MM.1S (cell line): ENCODE data around the gene NCOA1.

Source experiments
- DNase-seq: peaks from one replicate; pipeline ENCODE4 v3.0.0-alpha.2; 2015
- H2AFZ ChIP-seq: fragments of 300-600 bp; sonication (generic); 2 replicates; pipeline ENCODE4 v1.6.0; 2016; ENCODE audit warnings: antibody characterized with exemption, low read length
- H3F3A ChIP-seq: fragments of 300-600 bp; sonication (generic); 2 replicates; pipeline ENCODE4 v1.6.1; 2016; ENCODE audit warnings: mild to moderate bottlenecking, antibody characterized with exemption, low read length, moderate library complexity, mixed read lengths; ENCODE audit not compliant: insufficient read depth
- H3K27ac ChIP-seq: fragments of 300-600 bp; sonication (generic); 2 replicates; pipeline ENCODE4 v1.5.1; 2016; ENCODE audit warnings: mild to moderate bottlenecking, low read length
- H3K27me3 ChIP-seq: fragments of 300-600 bp; sonication (generic); replicated peaks from 2 replicates; pipeline ENCODE4 v1.6.0; 2016; ENCODE audit warnings: low read length; ENCODE audit not compliant: insufficient read depth
- H3K36me3 ChIP-seq: fragments of 300-600 bp; sonication (generic); replicated peaks from 2 replicates; pipeline ENCODE4 v1.6.1; 2016; ENCODE audit warnings: mild to moderate bottlenecking, low read length, mixed read lengths; ENCODE audit not compliant: insufficient read depth
- H3K4me1 ChIP-seq: fragments of 300-600 bp; sonication (generic); 2 replicates; pipeline ENCODE4 v1.6.1; 2016; ENCODE audit warnings: low read length, mixed read lengths
- H3K4me2 ChIP-seq: fragments of 300-600 bp; sonication (generic); 2 replicates; pipeline ENCODE4 v1.6.0; 2016; ENCODE audit warnings: low read depth, low read length
- H3K4me3 ChIP-seq: fragments of 300-600 bp; sonication (generic); 2 replicates; pipeline ENCODE4 v1.5.1; 2016; ENCODE audit warnings: low read length, mixed read lengths
- H3K79me2 ChIP-seq: fragments of 300-600 bp; sonication (generic); 2 replicates; pipeline ENCODE4 v1.6.1; 2016; ENCODE audit warnings: mixed run types, low read length, mixed read lengths
- H3K9ac ChIP-seq: fragments of 300-600 bp; sonication (generic); 2 replicates; pipeline ENCODE4 v1.6.1; 2016; ENCODE audit warnings: low read length, mixed read lengths
- H3K9me2 ChIP-seq: fragments of 300-600 bp; sonication (generic); replicated peaks from 2 replicates; pipeline ENCODE4 v1.6.1; 2016; ENCODE audit warnings: mild to moderate bottlenecking, low read length, mixed read lengths; ENCODE audit not compliant: insufficient read depth
- H3K9me3 ChIP-seq: fragments of 300-600 bp; sonication (generic); replicated peaks from 2 replicates; pipeline ENCODE4 v1.6.1; 2016; ENCODE audit warnings: mild to moderate bottlenecking, low read length, mixed read lengths; ENCODE audit not compliant: insufficient read depth
- H4K20me1 ChIP-seq: fragments of 300-600 bp; sonication (generic); 2 replicates; pipeline ENCODE4 v1.6.1; 2016; ENCODE audit warnings: mild to moderate bottlenecking, low read length, moderate library complexity, mixed read lengths; ENCODE audit not compliant: insufficient read depth
- CTCF ChIP-seq: fragments of 300-600 bp; sonication (generic); IDR thresholded peaks from 2 replicates; pipeline ENCODE4 v1.5.1; 2016; ENCODE audit warnings: antibody characterized with exemption, low read length, mixed read lengths
- EZH2 ChIP-seq: fragments of 300-600 bp; sonication (generic); optimal IDR thresholded peaks from 2 replicates; pipeline ENCODE3; 2017; ENCODE audit warnings: low read depth, mild to moderate bottlenecking, antibody characterized with exemption, low read length, mixed read lengths
- EZH2phosphoT487 ChIP-seq: fragments of 300-600 bp; sonication (generic); IDR thresholded peaks from 2 replicates; pipeline ENCODE4 v1.6.1; 2018; ENCODE audit warnings: antibody characterized with exemption, low read length

The NCOA1 gene

DNA sequence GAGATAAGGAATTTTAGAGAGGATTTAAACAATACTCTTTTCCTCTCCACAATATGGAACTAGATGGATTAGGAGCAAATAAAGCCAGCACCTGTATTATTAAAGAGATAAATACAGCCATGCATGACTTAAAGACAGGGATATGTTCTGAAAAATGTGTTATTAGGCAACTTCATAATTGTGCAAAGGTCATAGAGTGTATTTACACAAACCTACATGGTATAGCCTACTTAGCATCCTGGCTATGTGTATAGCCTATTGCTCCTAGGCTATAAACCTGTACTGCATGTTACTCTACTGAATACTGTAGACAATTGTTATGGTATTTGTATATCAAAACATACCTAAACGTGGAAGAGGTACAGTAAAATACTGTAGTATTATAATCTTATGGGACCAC, 249.1 kb downstream of the NCOA1 start:
- H3K36me3 ChIP-seq = no peaks in the 10 kb centered on the region

DNA sequence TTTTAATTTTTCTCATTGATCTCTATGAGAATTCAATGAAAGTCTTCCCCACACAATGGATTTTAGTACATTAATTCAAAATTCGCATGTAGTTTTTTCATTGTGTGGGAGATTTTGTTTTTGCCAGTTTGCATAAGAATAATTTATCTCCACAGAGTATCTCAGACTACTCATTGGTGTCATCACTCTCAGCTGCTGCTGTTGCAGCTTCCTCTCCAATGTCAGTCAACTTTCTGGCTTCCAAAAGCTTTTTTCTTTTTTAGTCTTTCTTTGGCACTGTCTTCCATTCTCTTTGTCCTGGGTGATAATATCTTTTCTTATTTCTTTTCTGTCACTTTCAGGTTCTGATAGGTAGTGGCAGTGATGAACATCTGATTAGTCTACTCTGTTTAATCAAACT, 251.7 kb downstream of the NCOA1 start:
- Histone ChIP-seq H3K79me2 (no peaks in the 10 kb centered on the region), H3K4me1 (no peaks in the 10 kb centered on the region), H4K20me1 (no peaks in the 10 kb centered on the region), H3K9me3 (no peaks in the 10 kb centered on the region), H3K4me2 (no peak overlapping the region), H3K27me3 (no peaks in the 10 kb centered on the region), H3K9me2 (no peaks in the 10 kb centered on the region), H3K36me3 (no peaks in the 10 kb centered on the region), H2AFZ (no peak overlapping the region), H3K4me3 (no peak overlapping the region), H3K9ac (no peak overlapping the region), H3K27ac (no peak overlapping the region), H3F3A (no peaks in the 10 kb centered on the region)
- TF ChIP-seq EZH2 = no peak
- no peak for TF ChIP-seq CTCF
- TF ChIP-seq EZH2phosphoT487 = no peak
- DNase-seq = no peak

More for the DNA sequence above, 249.1 kb downstream of the NCOA1 start:
- H3K27ac ChIP-seq = no peak overlapping the region
- H4K20me1 ChIP-seq = no peaks in the 10 kb centered on the region
- H3K27me3 ChIP-seq = no peaks in the 10 kb centered on the region
- H3K9ac ChIP-seq = no peak overlapping the region
- no peak for DNase-seq
- no peak overlapping the region for H3K4me2 ChIP-seq
- no peaks in the 10 kb centered on the region for H3K9me3 ChIP-seq
- H3K4me3 ChIP-seq = no peak overlapping the region
- H2AFZ ChIP-seq = no peak overlapping the region
- H3K79me2 ChIP-seq = no peaks in the 10 kb centered on the region
- no peaks in the 10 kb centered on the region for H3F3A ChIP-seq
- no peaks in the 10 kb centered on the region for H3K9me2 ChIP-seq
- TF ChIP-seq EZH2phosphoT487 (no peak), CTCF (no peak), EZH2 (no peak)
- no peaks in the 10 kb centered on the region for H3K4me1 ChIP-seq

DNA sequence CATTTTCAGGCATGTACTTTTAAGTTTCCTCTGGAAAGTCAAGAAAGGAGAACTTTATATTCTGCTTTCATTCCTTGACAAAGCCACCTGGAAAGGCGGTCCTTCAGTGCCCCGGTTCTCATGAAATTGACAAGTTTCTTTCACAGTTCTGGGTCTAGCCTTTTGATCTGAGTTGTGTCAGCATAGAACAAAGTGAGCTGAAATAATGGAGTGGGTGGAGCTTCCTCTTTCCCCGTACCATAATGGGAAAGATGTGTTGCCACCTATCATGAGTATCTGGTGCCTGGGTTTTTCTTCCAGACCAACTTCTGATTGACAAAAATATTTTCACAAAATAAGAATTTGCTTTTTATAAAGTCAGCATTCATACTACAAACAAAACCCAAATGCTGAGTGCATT, 252.9 kb downstream of the NCOA1 start:
- Histone ChIP-seq H3K9me2 (no peaks in the 10 kb centered on the region), H3K4me3 (no peak overlapping the region), H3K9ac (no peak overlapping the region), H3F3A (no peaks in the 10 kb centered on the region), H3K4me2 (no peak overlapping the region), H4K20me1 (no peaks in the 10 kb centered on the region), H3K27ac (no peak overlapping the region), H2AFZ (no peak overlapping the region), H3K4me1 (no peaks in the 10 kb centered on the region), H3K79me2 (no peaks in the 10 kb centered on the region), H3K9me3 (no peaks in the 10 kb centered on the region), H3K36me3 (no peaks in the 10 kb centered on the region), H3K27me3 (no peaks in the 10 kb centered on the region)
- no peak for DNase-seq
- TF ChIP-seq EZH2phosphoT487 (no peak), EZH2 (no peak), CTCF (no peak)
